ENCODE results near the gene KLHL30. TPM values are rescaled to one million over a fixed set of nuclear protein-coding genes. Genes with fewer than 3 reads are reported as not detected.

KLHL30 gene
- total RNA-seq, 1 donor = 0.09 TPM

DNA sequence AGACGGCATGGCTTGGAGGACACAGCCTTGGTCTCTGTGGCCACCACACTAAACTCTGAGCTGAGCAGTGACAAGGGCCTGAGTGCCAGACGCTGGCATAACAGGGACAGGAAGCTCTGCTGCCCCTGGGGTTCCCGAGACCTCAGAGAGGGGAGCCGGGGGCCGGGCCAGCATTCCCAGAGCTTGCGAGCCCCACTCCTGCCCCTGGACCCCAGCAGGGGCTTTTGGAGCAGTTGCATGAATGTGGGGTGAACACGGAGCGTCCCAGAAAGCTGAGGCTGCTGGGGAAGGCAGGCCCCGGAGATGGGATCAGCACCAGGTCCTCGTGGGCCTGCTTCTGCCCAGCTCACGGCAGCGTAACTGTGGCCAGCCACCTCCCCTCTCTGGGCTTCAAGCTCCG lies 12.7 kb downstream of the KLHL30 start:
- no peak for DNase-seq (ENCODE audit: low read depth)
- TF ChIP-seq, protein P1, sequence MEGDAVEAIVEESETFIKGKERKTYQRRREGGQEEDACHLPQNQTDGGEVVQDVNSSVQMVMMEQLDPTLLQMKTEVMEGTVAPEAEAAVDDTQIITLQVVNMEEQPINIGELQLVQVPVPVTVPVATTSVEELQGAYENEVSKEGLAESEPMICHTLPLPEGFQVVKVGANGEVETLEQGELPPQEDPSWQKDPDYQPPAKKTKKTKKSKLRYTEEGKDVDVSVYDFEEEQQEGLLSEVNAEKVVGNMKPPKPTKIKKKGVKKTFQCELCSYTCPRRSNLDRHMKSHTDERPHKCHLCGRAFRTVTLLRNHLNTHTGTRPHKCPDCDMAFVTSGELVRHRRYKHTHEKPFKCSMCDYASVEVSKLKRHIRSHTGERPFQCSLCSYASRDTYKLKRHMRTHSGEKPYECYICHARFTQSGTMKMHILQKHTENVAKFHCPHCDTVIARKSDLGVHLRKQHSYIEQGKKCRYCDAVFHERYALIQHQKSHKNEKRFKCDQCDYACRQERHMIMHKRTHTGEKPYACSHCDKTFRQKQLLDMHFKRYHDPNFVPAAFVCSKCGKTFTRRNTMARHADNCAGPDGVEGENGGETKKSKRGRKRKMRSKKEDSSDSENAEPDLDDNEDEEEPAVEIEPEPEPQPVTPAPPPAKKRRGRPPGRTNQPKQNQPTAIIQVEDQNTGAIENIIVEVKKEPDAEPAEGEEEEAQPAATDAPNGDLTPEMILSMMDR (IDR thresholded peaks at IDR 0.05; ENCODE audit: insufficient read depth, low read length) = no peak
- H3K4me3 ChIP-seq (ENCODE audit: low read depth, low read length) = no peak overlapping the region

DNA sequence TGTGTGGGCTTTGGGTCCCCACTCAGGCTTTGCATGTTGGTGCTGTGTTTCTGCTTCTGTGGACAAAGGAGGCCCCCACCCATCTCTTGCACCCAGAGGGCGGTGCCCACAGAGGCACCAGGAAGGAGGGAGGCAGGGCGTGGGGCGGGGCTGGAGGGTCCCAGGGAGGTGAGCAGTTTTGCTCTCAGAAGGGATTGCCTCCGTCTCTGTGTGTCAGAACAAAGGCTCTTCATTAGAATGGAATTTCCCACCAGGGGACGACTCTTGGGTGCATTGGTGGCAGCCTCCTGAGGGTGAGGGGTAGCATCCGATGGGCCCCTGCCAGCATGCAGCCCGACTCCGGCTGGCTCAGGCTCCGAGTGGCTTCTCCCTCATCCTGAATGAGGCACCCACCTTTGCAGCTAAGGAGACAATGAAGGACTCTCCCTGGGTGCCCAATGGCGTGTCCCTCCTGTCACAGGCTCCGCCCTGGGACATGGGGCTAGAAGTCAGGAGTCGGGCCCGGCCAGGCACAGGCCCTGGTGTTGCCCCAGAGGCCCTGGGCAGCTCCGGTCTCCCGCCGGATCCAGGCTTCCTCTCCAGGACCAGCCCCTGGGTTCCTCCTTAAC lies 13.3 kb downstream of the KLHL30 start:
- TF ChIP-seq, protein P1 (IDR thresholded peaks at IDR 0.05; ENCODE audit: insufficient read depth, low read length) = no peak
- no peak overlapping the region for H3K4me3 ChIP-seq (ENCODE audit: low read depth, low read length)
- no peak for DNase-seq (ENCODE audit: low read depth)

- no peak overlapping the region for H3K4me3 ChIP-seq (ENCODE audit: low read depth, low read length)
- TF ChIP-seq, protein P1 (IDR thresholded peaks at IDR 0.05; ENCODE audit: insufficient read depth, low read length) = peak; percentile 15
- no peak for DNase-seq (ENCODE audit: low read depth)
These were observed 14.6 kb downstream of the KLHL30 start for GRCh38 chr2:238152771-238153688.

- TF ChIP-seq, protein P1 (IDR thresholded peaks at IDR 0.05; ENCODE audit: insufficient read depth, low read length) = no peak
- no peak overlapping the region for H3K4me3 ChIP-seq (ENCODE audit: low read depth, low read length)
- DNase-seq (ENCODE audit: low read depth) = no peak
These were observed 16.1 kb downstream of the KLHL30 start for GRCh38 chr2:238154570-238154969.

GRCh38 chr2:238155051-238155760 lies 16.7 kb downstream of the KLHL30 start:
- DNase-seq (ENCODE audit: low read depth) = peak; percentile 56
- TF ChIP-seq, protein P1 (IDR thresholded peaks at IDR 0.05; ENCODE audit: insufficient read depth, low read length) = no peak
- no peak overlapping the region for H3K4me3 ChIP-seq (ENCODE audit: low read depth, low read length)

DNA sequence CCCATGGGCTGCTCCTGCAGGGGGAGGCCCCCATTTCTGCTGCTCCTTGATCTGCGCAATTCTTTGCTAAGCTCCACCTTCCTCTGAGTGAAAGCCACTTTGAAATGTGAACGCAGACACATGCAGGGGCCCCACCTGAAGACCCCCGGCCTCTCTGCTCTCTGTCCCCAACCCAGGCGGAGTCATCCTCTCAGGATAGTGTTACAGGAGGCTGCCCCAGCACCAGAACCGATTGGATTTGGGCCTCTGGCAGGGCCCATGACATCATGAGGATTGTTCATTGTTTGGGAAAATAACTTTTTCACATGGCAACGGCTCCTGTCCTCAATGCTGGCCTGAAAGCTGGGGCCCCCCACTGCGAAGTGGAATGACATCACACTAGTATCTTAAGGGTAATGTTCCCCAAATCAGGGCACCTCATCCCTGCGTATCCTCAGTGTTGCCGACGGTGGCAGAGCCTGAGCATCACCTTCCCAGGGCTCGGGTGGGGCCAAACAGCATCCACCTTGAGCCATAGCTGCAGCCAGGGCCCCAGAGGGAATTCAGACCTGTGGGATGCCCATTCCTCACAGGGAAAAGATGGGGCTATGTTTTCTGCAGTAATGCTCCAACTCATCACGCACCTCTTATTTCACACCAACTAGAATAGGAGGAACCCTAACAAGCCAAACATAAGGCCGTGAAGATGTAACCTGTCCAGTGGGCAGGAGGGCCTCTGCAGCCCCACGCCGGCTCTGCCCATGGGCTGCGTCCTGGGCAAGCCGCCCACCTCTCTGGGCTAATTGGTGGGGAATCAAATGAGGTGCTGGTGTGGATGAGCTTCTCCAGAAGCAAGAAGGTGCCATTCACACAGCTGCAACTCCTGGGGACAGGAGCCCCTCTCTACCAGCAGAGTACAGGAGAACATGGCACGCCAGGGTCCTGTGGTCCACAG lies 17.6 kb downstream of the KLHL30 start:
- no peak overlapping the region for H3K4me3 ChIP-seq (ENCODE audit: low read depth, low read length)
- DNase-seq (ENCODE audit: low read depth) = no peak
- TF ChIP-seq, protein P1 (IDR thresholded peaks at IDR 0.05; ENCODE audit: insufficient read depth, low read length) = no peak

Measured in fibroblast of the aortic adventitia (primary cell).